Measurements from ENCODE around the gene VSX2. TPM values are rescaled to one million over a fixed set of nuclear protein-coding genes. Genes with fewer than 3 reads are reported as not detected.

The VSX2 gene
- not detected in 2 replicates for total RNA-seq

DNA sequence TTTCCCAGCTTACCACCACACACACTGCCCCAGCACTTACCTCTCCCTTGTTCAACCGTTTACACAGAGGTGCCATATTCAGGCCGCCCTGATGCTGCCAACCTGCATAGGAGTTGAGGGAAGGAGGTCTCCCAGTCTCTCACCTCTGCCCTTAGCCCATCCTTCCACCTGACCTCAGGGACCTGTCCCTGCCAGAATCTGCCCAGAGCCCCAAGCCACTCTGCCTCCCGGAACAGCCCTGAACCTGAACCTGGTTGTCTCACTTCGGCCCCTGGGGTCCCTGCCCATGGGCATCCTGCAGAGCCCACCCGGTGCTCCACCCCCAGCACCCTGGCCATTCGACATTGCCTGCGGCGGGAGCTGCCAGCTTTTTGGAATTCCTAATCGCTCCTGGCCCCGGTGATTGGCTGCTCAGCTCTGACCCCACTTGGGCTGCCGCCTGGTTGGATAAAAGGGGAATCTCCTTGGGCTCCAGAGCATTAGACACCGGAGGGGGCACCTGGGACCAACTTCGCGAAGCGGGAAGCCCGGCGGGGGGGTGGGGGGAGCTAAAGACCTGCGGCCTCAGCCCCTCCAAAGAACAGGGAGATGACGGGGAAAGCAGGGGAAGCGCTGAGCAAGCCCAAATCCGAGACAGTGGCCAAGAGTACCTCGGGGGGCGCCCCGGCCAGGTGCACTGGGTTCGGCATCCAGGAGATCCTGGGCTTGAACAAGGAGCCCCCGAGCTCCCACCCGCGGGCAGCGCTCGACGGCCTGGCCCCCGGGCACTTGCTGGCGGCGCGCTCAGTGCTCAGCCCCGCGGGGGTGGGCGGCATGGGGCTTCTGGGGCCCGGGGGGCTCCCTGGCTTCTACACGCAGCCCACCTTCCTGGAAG, at the start of gene VSX2:
VSX2 (plus strand) TSS at position 476 of the 874 bp plus-strand sequence; CDS start at position 589, 113 bp downstream.

DNA sequence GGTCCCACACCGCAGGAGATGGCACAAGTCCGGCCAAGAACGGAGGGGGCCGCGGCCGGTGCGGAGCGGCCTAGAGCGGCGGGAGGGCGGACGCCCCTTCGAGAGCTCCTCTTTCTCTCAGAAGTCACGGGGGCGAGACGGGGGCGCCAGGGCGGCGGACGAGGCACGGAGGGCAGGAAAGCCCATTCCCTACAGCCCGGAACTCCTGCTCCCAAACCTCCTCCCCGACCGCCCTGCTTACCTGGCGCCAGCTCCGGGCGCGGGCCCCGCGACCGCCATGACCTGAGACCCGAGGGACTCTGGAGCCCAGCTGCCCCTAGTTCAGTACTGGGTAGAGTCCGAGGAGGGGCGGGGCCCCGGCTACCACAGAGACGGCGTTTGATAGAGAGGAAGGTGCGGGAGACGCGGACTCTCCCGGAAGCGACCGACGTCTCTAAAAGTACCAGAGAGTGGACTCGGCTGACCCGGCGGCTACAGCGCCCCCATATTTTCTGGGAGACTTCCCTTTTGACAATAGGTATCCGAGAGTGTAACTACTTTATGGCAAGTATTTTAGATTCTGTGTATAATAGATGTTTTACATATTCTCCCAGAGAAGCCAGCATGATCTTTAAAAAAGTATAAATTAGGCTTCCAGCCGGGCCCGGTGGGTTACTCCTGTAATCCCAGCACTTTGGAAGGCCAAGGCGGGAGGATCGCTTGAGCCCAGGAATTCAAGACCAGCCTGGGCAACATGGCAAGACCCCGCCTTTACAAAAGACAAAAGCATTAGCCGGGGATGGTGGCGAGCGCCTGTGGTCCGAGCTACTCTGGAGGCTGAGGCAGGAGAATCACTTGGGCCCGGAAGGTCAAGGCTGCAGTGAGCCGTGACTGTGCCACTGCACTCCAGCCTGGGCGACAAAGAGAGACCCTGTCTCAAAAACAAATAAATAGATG, 63.7 kb downstream of the VSX2 start, which contains the start of gene ABCD4:
ABCD4 (minus strand) TSS at position 301 of the 936 bp plus-strand sequence; CDS start at position 279, 22 bp downstream.

Other genes starting within 250 kb of the VSX2 start
- gene ENTPD5, start 220.2 kb upstream of the VSX2 start, total RNA-seq = 17.4 and 21.1 TPM in 2 replicates
- gene BBOF1, start 220.1 kb upstream of the VSX2 start, total RNA-seq = 1.7 and 2.9 TPM in 2 replicates
- 16.9 and 29.4 TPM in 2 replicates for gene ALDH6A1, start 155.0 kb upstream of the VSX2 start, total RNA-seq
- 6.4 and 16.4 TPM in 2 replicates for gene LIN52, start 154.5 kb upstream of the VSX2 start, total RNA-seq
- gene ABCD4, start 63.5 kb downstream of the VSX2 start, total RNA-seq = 11.6 and 26.1 TPM in 2 replicates
- gene VRTN, start 109.0 kb downstream of the VSX2 start, total RNA-seq = not detected in 2 replicates
- under 0.01 and 0.14 TPM in 2 replicates for gene SYNDIG1L, start 186.8 kb downstream of the VSX2 start, total RNA-seq

Data from nasal cavity respiratory epithelium epithelial cell of viscerocranial mucosa (primary cell).